K562 (cell line): ENCODE measurements around the gene PCDHB15. TPM values are rescaled to one million over a fixed set of nuclear protein-coding genes. Genes with fewer than 3 reads are reported as not detected.

Experiments
- ARID1B ChIP-seq: fragments of 450-650 bp; IDR thresholded peaks from 2 replicates; pipeline ENCODE4 v1.6.1; 2016; ENCODE audit warnings: antibody characterized with exemption, mild to moderate bottlenecking, inconsistent platforms
- CBFA2T2 ChIP-seq: fragments of 450-650 bp; conservative IDR thresholded peaks from 2 replicates; pipeline ENCODE4 v1.6.1; 2017; ENCODE audit warnings: mild to moderate bottlenecking
- CBFA2T3 ChIP-seq: fragments of 450-650 bp; IDR thresholded peaks from 2 replicates; pipeline ENCODE4 v1.6.1; 2017
- CC2D1A ChIP-seq: fragments of 450-650 bp; IDR thresholded peaks from 2 replicates; pipeline ENCODE4 v1.6.1; 2017; ENCODE audit warnings: mild to moderate bottlenecking
- DIDO1 ChIP-seq: fragments of 450-650 bp; IDR thresholded peaks from 2 replicates; pipeline ENCODE4 v1.6.1; 2016; ENCODE audit warnings: low read depth, missing biosample characterization, missing genetic modification characterization
- DMBX1 ChIP-seq: fragments of 250-450 bp; sonication (Bioruptor Pico); IDR thresholded peaks from 2 replicates; pipeline ENCODE4 v1.8.0; 2022; ENCODE audit warnings: inconsistent platforms, mild to moderate bottlenecking, moderate library complexity, borderline replicate concordance
- DPF2 ChIP-seq: fragments of 450-650 bp; IDR thresholded peaks from 2 replicates; pipeline ENCODE4 v1.6.1; 2016
- FOSL1 ChIP-seq: fragments of 200-800 bp; sonication (Bioruptor generic); conservative IDR thresholded peaks from 2 replicates; pipeline ENCODE4 v1.6.1; 2016; ENCODE audit warnings: missing genetic modification characterization, missing compliant biosample characterization
- GTF2E2 ChIP-seq: fragments of 200-800 bp; sonication (Bioruptor generic); IDR thresholded peaks from 2 replicates; pipeline ENCODE4 v1.6.1; 2016; ENCODE audit warnings: missing genetic modification characterization, missing compliant biosample characterization
- HDAC3 ChIP-seq: fragments of 450-650 bp; IDR thresholded peaks from 2 replicates; pipeline ENCODE4 v1.6.1; 2018; ENCODE audit warnings: borderline replicate concordance, mild to moderate bottlenecking, moderate library complexity; ENCODE audit not compliant: partially characterized antibody
- MIER1 ChIP-seq: fragments of 450-650 bp; IDR thresholded peaks from 2 replicates; pipeline ENCODE4 v1.6.1; 2016; ENCODE audit warnings: antibody characterized with exemption, mild to moderate bottlenecking, low read depth
- MTA2 ChIP-seq: fragments of 450-650 bp; IDR thresholded peaks from 2 replicates; pipeline ENCODE4 v1.6.1; 2016; ENCODE audit warnings: low read depth
- NCOR1 ChIP-seq: fragments of 450-650 bp; IDR thresholded peaks from 2 replicates; pipeline ENCODE4 v1.6.1; 2016; ENCODE audit warnings: mild to moderate bottlenecking, moderate library complexity
- NFIC ChIP-seq: fragments of 450-650 bp; IDR thresholded peaks from 2 replicates; pipeline ENCODE4 v1.6.1; 2017; ENCODE audit warnings: mild to moderate bottlenecking, inconsistent platforms
- PML ChIP-seq: IDR thresholded peaks from 2 replicates; pipeline ENCODE4 v1.6.1; 2012; ENCODE audit warnings: low read length, inconsistent platforms
- SMAD4 ChIP-seq: fragments of 250-450 bp; sonication (Bioruptor Pico); conservative IDR thresholded peaks from 2 replicates; pipeline ENCODE4 v1.8.0; 2021; ENCODE audit warnings: inconsistent platforms, mild to moderate bottlenecking, moderate library complexity
- SMARCC2 ChIP-seq: fragments of 450-650 bp; IDR thresholded peaks from 2 replicates; pipeline ENCODE4 v1.6.1; 2017; ENCODE audit warnings: antibody characterized with exemption, moderate library complexity, mild to moderate bottlenecking, low read depth
- SMARCE1 ChIP-seq: fragments of 450-650 bp; IDR thresholded peaks from 2 replicates; pipeline ENCODE4 v1.7.1; 2016; ENCODE audit warnings: mild to moderate bottlenecking
- SOX6 ChIP-seq: fragments of 450-650 bp; IDR thresholded peaks from 2 replicates; pipeline ENCODE4 v1.6.1; 2014; ENCODE audit warnings: mild to moderate bottlenecking
- STAT5A ChIP-seq: IDR thresholded peaks from 2 replicates; pipeline ENCODE4 v1.6.1; 2012; ENCODE audit warnings: low read length, inconsistent platforms, borderline replicate concordance
- TAL1 ChIP-seq: fragments of 450-650 bp; IDR thresholded peaks from 2 replicates; pipeline ENCODE4 v1.6.1; 2016; ENCODE audit warnings: mild to moderate bottlenecking
- TCF3 ChIP-seq: sonication (generic); formaldehyde crosslinking; IDR thresholded peaks from 2 replicates; pipeline ENCODE4 v1.4.0; 2020; ENCODE audit warnings: mild to moderate bottlenecking, missing genetic modification reagents
- TEAD4 ChIP-seq, 2 experiments: sonication (generic) in 1 of 2; formaldehyde crosslinking in 1 of 2; IDR thresholded peaks; 2 replicates each; pipeline versions ENCODE4 v1.6.1 to v1.8.0; 2012 to 2022; ENCODE audit warnings: borderline replicate concordance in 1 of 2, inconsistent platforms in 1 of 2, low read length in 1 of 2, mild to moderate bottlenecking in 1 of 2, missing genetic modification reagents in 1 of 2
- TRIM24 ChIP-seq, 2 experiments: fragments of 450-650 bp; IDR thresholded peaks; 2 replicates each; pipeline ENCODE4 v1.6.1; 2016
- ZC3H11A ChIP-seq: IDR thresholded peaks from 2 replicates; pipeline ENCODE4 v1.6.1; 2012; ENCODE audit warnings: low read depth, low read length, improper control_type of control experiment
- ZKSCAN8 ChIP-seq: fragments of 200-800 bp; sonication (Bioruptor generic); IDR thresholded peaks from 2 replicates; pipeline ENCODE4 v1.6.1; 2016; ENCODE audit warnings: missing genetic modification characterization, missing compliant biosample characterization
- ZNF239 ChIP-seq: fragments of 250-450 bp; sonication (Bioruptor Pico); IDR thresholded peaks from 2 replicates; pipeline ENCODE4 v1.4.0; 2020; ENCODE audit warnings: mild to moderate bottlenecking
- ZNF589 ChIP-seq: fragments of 200-800 bp; sonication (Bioruptor generic); IDR thresholded peaks from 2 replicates; pipeline ENCODE4 v1.6.1; 2016; ENCODE audit warnings: low read depth, missing genetic modification characterization, missing compliant biosample characterization
- ZNF766 ChIP-seq: fragments of 200-800 bp; sonication (Bioruptor generic); conservative IDR thresholded peaks from 2 replicates; pipeline ENCODE4 v1.6.1; 2016; ENCODE audit warnings: missing genetic modification characterization, missing compliant biosample characterization
- ZSCAN29 ChIP-seq: fragments of 450-650 bp; IDR thresholded peaks from 2 replicates; pipeline ENCODE4 v1.6.1; 2017
- polyA plus RNA-seq, 8 experiments: library from polyadenylated mRNA; depleted of rRNA in 4 of 8; stranded (reverse) in 5 of 8; unstranded in 3 of 8; fragments of >200 nt; fragmentation: Nextera tagmentation in 2 of 8; fragmentation: Illumina TruSeq in 1 of 8; extraction: Ambion mirVana in 2 of 8; extraction: Trizol in 1 of 8; gene quantifications; 2 replicates each; pipeline versions ENCODE4 v1.2.1 to v1.2.3, GENCODE V29; 2011 to 2014; ENCODE audit warnings: inconsistent platforms in 1 of 8, missing spikeins in 1 of 8
- total RNA-seq, 7 experiments: library from RNA; depleted of rRNA in 6 of 7; stranded (reverse); fragments of >200 nt in 6 of 7; fragmentation: Illumina TruSeq in 2 of 7; extraction: Trizol in 2 of 7; gene quantifications; 2 replicates each; pipeline versions ENCODE4 v1.2.1 to v1.2.3, GENCODE V29; 2011 to 2021; ENCODE audit warnings: low replicate concordance in 1 of 7
- TF ChIP-seq, protein P1 (sequence below): fragments of 450-650 bp; formaldehyde crosslinking; IDR thresholded peaks from 2 replicates; pipeline ENCODE4 v1.4.0; 2020; ENCODE audit warnings: mild to moderate bottlenecking
- TF ChIP-seq, protein P2 (sequence below): fragments of 250-450 bp; sonication (Bioruptor Pico); IDR thresholded peaks from 2 replicates; pipeline ENCODE4 v1.5.1; 2021; ENCODE audit warnings: mild to moderate bottlenecking

Gene PCDHB15
- total and polyA plus RNA-seq, 9 of the 15 experiments (the other 6 are each of a cell fraction or from before 2014, with no cell fraction given) = 0.04 to 0.15 (median 0.07) TPM; not detected in 5

DNA sequence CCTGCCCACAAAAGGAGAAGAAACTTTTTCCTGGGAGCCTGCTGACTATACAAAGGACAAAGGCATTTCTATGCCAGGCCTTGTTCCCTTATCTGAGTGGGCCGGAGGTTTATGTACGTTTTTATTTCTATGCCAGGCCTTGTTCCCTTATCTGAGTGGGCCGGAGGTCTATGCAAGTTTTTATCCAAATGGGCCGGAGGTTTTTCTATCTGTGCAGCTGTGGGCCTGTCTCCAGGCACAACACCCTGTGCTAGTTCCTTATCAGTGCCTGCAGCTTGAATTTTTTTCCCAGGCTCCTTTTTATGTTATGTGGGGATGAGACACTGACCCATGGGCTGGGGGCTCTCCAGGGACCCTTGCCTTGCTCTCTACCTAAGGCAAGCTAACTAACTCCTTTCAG lies 53.2 kb downstream of the PCDHB15 start (continued):
- TF ChIP-seq TAL1 (peak; percentile 88), DIDO1 (tag) (no peak), SOX6 (peak; percentile 63; the same call in 1 of the 2 replicates), NFIC (peak; percentile 84), MIER1 (no peak), CBFA2T2 (peak; percentile 94), ZNF766 (peak; percentile 70), TCF3 (peak; percentile 72), ZC3H11A (no peak), ZSCAN29 (peak; percentile 65), DMBX1 (CRISPR knock-in tag) (peak; percentile 72; the same call in 1 of the 2 replicates), ZKSCAN8 (CRISPR knock-in tag) (peak; percentile 67; the same call in 1 of the 2 replicates), FOSL1 (peak; percentile 41), STAT5A (peak; percentile 68), ARID1B (peak; percentile 91), CBFA2T3 (peak; percentile 94), CC2D1A (peak; percentile 67; the same call in 1 of the 2 replicates), SMARCC2 (peak; percentile 28; the same call in 1 of the 2 replicates), TEAD4 (IDR thresholded peaks at IDR 0.05; ENCODE audit: low read length) (peak; percentile 94), TEAD4 (CRISPR knock-in tag; IDR thresholded peaks at IDR 0.05; ENCODE audit: borderline replicate concordance) (no peak), PML (peak; percentile 87), ZNF239 (peak; percentile 40; the same call in 1 of the 2 replicates), SMAD4 (peak; percentile 87), DPF2 (peak; percentile 51), ZNF589 (CRISPR knock-in tag) (peak; percentile 91), SMARCE1 (0 out of 2 replicates have a peak, but pooled peaks have one; percentile 35), GTF2E2 (tag) (no peak), TRIM24 (IDR thresholded peaks at IDR 0.05) (peak; percentile 88), MTA2 (peak; percentile 81), NCOR1 (peak; percentile 89), HDAC3 (peak; percentile 47)
- TF ChIP-seq, protein P1, sequence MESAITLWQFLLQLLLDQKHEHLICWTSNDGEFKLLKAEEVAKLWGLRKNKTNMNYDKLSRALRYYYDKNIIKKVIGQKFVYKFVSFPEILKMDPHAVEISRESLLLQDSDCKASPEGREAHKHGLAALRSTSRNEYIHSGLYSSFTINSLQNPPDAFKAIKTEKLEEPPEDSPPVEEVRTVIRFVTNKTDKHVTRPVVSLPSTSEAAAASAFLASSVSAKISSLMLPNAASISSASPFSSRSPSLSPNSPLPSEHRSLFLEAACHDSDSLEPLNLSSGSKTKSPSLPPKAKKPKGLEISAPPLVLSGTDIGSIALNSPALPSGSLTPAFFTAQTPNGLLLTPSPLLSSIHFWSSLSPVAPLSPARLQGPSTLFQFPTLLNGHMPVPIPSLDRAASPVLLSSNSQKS (CRISPR knock-in tag) = no peak
- TF ChIP-seq, protein P2, sequence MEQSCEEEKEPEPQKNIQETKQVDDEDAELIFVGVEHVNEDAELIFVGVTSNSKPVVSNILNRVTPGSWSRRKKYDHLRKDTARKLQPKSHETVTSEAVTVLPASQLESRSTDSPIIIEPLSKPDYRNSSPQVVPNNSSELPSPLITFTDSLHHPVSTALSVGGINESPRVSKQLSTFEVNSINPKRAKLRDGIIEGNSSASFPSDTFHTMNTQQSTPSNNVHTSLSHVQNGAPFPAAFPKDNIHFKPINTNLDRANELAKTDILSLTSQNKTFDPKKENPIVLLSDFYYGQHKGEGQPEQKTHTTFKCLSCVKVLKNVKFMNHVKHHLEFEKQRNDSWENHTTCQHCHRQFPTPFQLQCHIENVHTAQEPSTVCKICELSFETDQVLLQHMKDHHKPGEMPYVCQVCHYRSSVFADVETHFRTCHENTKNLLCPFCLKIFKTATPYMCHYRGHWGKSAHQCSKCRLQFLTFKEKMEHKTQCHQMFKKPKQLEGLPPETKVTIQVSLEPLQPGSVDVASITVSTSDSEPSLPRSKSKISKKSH (CRISPR knock-in tag) = no peak
